ENCODE results near the gene ZNF35. TPM values are rescaled to one million over a fixed set of nuclear protein-coding genes. Genes with fewer than 3 reads are reported as not detected.

The ZNF35 gene
- total RNA-seq, 4 donors from 2014 or later: 7.2 to 21.5 (median 10.3) TPM

GRCh38 chr3:44674211-44674610, 25.7 kb downstream of the ZNF35 start:
- no peak overlapping the region for H3K4me3 ChIP-seq
- DNase-seq: no peak

GRCh38 chr3:44678480-44679116, 30.1 kb downstream of the ZNF35 start:
- Histone ChIP-seq H3K9me3 (peaks cover 0 to 6% (median 0%) of the 10 kb centered on the region in 4 donors), H3K27ac (no peak overlapping the region), H3K27me3 (no peaks in the 10 kb centered on the region), H3K36me3 (no peaks in the 10 kb centered on the region), H3K4me1 (no peaks in the 10 kb centered on the region), H3K4me3 (no peak overlapping the region)
- DNase-seq: no peak
- TF ChIP-seq, protein P1, sequence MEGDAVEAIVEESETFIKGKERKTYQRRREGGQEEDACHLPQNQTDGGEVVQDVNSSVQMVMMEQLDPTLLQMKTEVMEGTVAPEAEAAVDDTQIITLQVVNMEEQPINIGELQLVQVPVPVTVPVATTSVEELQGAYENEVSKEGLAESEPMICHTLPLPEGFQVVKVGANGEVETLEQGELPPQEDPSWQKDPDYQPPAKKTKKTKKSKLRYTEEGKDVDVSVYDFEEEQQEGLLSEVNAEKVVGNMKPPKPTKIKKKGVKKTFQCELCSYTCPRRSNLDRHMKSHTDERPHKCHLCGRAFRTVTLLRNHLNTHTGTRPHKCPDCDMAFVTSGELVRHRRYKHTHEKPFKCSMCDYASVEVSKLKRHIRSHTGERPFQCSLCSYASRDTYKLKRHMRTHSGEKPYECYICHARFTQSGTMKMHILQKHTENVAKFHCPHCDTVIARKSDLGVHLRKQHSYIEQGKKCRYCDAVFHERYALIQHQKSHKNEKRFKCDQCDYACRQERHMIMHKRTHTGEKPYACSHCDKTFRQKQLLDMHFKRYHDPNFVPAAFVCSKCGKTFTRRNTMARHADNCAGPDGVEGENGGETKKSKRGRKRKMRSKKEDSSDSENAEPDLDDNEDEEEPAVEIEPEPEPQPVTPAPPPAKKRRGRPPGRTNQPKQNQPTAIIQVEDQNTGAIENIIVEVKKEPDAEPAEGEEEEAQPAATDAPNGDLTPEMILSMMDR (IDR thresholded peaks at IDR 0.05): no peak
- TF ChIP-seq POLR2A (IDR thresholded peaks at IDR 0.05): no peak

More at GRCh38 chr3:44674211-44674610, 25.7 kb downstream of the ZNF35 start:
- Histone ChIP-seq H3K36me3 (no peaks in the 10 kb centered on the region), H3K4me1 (no peaks in the 10 kb centered on the region), H3K27ac (no peak overlapping the region), H3K27me3 (no peaks in the 10 kb centered on the region), H3K9me3 (no peaks in the 10 kb centered on the region)
- TF ChIP-seq POLR2A (IDR thresholded peaks at IDR 0.05): no peak
- TF ChIP-seq, protein P1 (IDR thresholded peaks at IDR 0.05): no peak

GRCh38 chr3:44680921-44681455, 32.5 kb downstream of the ZNF35 start:
- TF ChIP-seq POLR2A (IDR thresholded peaks at IDR 0.05): no peak
- TF ChIP-seq, protein P1 (IDR thresholded peaks at IDR 0.05): no peak
- Histone ChIP-seq H3K27ac (no peak overlapping the region), H3K4me1 (peaks cover 0 to 5% (median 0%) of the 10 kb centered on the region in 4 donors), H3K36me3 (no peaks in the 10 kb centered on the region), H3K4me3 (no peak overlapping the region), H3K27me3 (no peaks in the 10 kb centered on the region), H3K9me3 (peaks cover 0 to 6% (median 0%) of the 10 kb centered on the region in 4 donors)
- DNase-seq: no peak

- TF ChIP-seq POLR2A (IDR thresholded peaks at IDR 0.05): no peak
- TF ChIP-seq, protein P1 (IDR thresholded peaks at IDR 0.05): no peak
- DNase-seq: no peak
- no peaks in the 10 kb centered on the region for H3K27me3 ChIP-seq
- no peak overlapping the region for H3K4me3 ChIP-seq
- no peaks in the 10 kb centered on the region for H3K36me3 ChIP-seq
- H3K4me1 ChIP-seq: peaks cover 0 to 5% (median 0%) of the 10 kb centered on the region in 4 donors
- H3K9me3 ChIP-seq: peaks cover 0 to 6% (median 0%) of the 10 kb centered on the region in 4 donors
- no peak overlapping the region for H3K27ac ChIP-seq
Measured at GRCh38 chr3:44682182-44682896, 33.8 kb downstream of the ZNF35 start.

DNA sequence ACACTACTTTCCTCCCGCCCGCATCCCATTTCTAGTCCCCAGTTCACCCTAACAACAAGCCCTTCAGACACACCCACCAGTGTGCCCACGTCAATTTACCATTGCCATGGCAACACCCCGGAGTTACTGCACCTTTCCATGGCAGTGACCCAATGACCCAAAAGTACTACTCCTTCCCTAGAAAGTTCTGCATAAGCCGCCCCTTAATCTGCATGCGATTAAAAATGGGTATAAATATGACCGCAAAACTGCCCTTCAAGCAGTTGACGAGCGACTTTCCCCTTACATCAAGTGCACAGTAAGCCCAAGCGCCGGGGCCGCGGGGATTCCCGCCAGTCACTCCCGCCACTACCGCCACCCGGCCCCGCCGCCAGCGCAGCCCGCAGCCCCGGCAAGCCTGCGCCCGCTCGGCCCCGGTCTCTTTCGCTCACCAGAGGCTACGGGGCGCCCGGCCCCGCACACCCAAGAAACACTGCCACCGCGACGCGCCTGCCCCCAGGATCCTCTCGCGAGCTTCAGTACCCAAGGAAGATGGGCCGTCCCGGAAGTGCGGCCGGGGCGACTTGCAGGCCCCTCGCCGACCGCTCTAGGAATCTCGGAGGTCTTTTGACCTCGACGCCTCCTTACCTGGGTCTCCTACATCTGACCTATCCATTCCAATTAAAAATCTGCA, 36.7 kb downstream of the ZNF35 start:
- peaks cover 0 to 5% (median 0%) of the 10 kb centered on the region in 4 donors for H3K4me1 ChIP-seq
- peaks cover 0 to 3% (median 0%) of the 10 kb centered on the region in 4 donors for H3K9me3 ChIP-seq
- peak overlapping the region; percentile 58 to 76 (median 65) for H3K4me3 ChIP-seq
- peak; percentile 74 to 84 (median 74) for DNase-seq
- TF ChIP-seq POLR2A (IDR thresholded peaks at IDR 0.05): no peak
- TF ChIP-seq, protein P1 (IDR thresholded peaks at IDR 0.05): no peak
- H3K27ac ChIP-seq: peak overlapping the region in 1 of 4 donors; percentile 55
- H3K36me3 ChIP-seq: no peaks in the 10 kb centered on the region
- H3K27me3 ChIP-seq: no peaks in the 10 kb centered on the region
